Panc1 (cell line): ENCODE results near the gene PKD1L1. TPM values are rescaled to one million over a fixed set of nuclear protein-coding genes. Genes with fewer than 3 reads are reported as not detected.
A peak's percentile ranks its signal among the peaks of the same experiment; 100 is the strongest.

Experiments used
- ATAC-seq: fragments of 200-7000 bp; cut with Tn5 transposase; 2 replicates; pipeline ENCODE4 v1.9.1; 2020; ENCODE audit warnings: mild to moderate bottlenecking, moderate library complexity
- BruUV-seq: library from RNA; stranded (reverse); fragments of 400-500 nt; replicated peaks from 2 replicates; lab custom pipeline; 2021; lab: Mats Ljungman, UMichigan
- CTCF ChIA-PET: fragments of 300-600 bp; sonication (Branson Sonifier 250); formaldehyde crosslinking; loops from one replicate; lab custom pipeline; 2022; ENCODE audit warnings: antibody characterized with exemption; lab: Charles Lee
- POLR2A ChIA-PET: fragments of 300-600 bp; sonication (Branson Sonifier 250); formaldehyde crosslinking; loops from one replicate; lab custom pipeline; 2022; ENCODE audit warnings: antibody characterized with exemption; lab: Charles Lee
- DNase-seq: peaks from one replicate; pipeline ENCODE4 v3.0.0-alpha.2; 2010; ENCODE audit warnings: low read depth, low spot score
- H3K27ac ChIP-seq: 2 replicates; pipeline ENCODE4 v1.5.1; 2011; ENCODE audit warnings: mild to moderate bottlenecking, low read length, inconsistent platforms
- H3K27me3 ChIP-seq: fragments of 200-500 bp; sonication (Bioruptor generic); 2 replicates; pipeline ENCODE4 v1.6.0; 2014; ENCODE audit warnings: low read length, inconsistent platforms; ENCODE audit not compliant: control insufficient read depth, insufficient read depth
- H3K36me3 ChIP-seq: fragments of 200-500 bp; sonication (Bioruptor generic); 2 replicates; pipeline ENCODE4 v1.5.1; 2014; ENCODE audit warnings: inconsistent platforms, mild to moderate bottlenecking, low read length, moderate library complexity; ENCODE audit not compliant: control insufficient read depth, insufficient read depth
- H3K4me1 ChIP-seq: 2 replicates; pipeline ENCODE4 v1.5.1; 2011; ENCODE audit warnings: inconsistent platforms, mild to moderate bottlenecking, low read length, moderate library complexity; ENCODE audit not compliant: control insufficient read depth, insufficient read depth
- H3K4me3 ChIP-seq, 2 experiments: 2 replicates each; pipeline ENCODE4 v1.5.1; 2011 to 2012; ENCODE audit warnings: low read depth in 2 of 2, low read length in 2 of 2, mild to moderate bottlenecking in 2 of 2, inconsistent platforms in 1 of 2, moderate library complexity in 1 of 2
- H3K9me3 ChIP-seq: fragments of 200-500 bp; sonication (Bioruptor generic); 2 replicates; pipeline ENCODE4 v1.5.1; 2014; ENCODE audit warnings: low read depth, mild to moderate bottlenecking, inconsistent platforms, low read length, moderate library complexity; ENCODE audit not compliant: control insufficient read depth, insufficient read depth
- POLR2AphosphoS5 ChIP-seq: IDR thresholded peaks from 2 replicates; pipeline ENCODE4 v1.6.1; 2012; ENCODE audit warnings: mild to moderate bottlenecking, low read depth, low read length, moderate library complexity
- REST ChIP-seq, 2 experiments: IDR thresholded peaks; 2 replicates each; pipeline ENCODE4 v1.6.1; 2011 to 2012; ENCODE audit warnings: low read depth in 2 of 2, control low read depth in 1 of 2, low read length in 1 of 2, mild to moderate bottlenecking in 1 of 2, moderate library complexity in 1 of 2; ENCODE audit not compliant: insufficient read depth in 1 of 2
- SIN3A ChIP-seq: IDR thresholded peaks from 2 replicates; pipeline ENCODE4 v1.6.1; 2012; ENCODE audit warnings: low read depth, mild to moderate bottlenecking, low read length, moderate library complexity, borderline replicate concordance; ENCODE audit not compliant: insufficient read depth
- TCF7L2 ChIP-seq: IDR thresholded peaks from 2 replicates; pipeline ENCODE4 v1.6.1; 2011; ENCODE audit warnings: mild to moderate bottlenecking, low read depth, low read length, inconsistent platforms
- in situ Hi-C: cut with HindIII; loops from 2 replicates; pipeline ENCODE4 v1.10.0; 2016; ENCODE audit warnings: low sequenced_read_pairs, low pct_unique_long_range_greater_than_20kb
- intact Hi-C: fragments of 100-400 bp; cut with micrococcal nuclease; formaldehyde crosslinking; loops from one replicate; pipeline ENCODE4 v1.10.0; 2022; ENCODE audit not compliant: unreplicated experiment
- total RNA-seq: library from RNA; stranded (reverse); gene quantifications from one replicate; pipeline ENCODE4 v1.2.1, GENCODE V29; 2021; ENCODE audit not compliant: unreplicated experiment
- TF ChIP-seq, protein P1 (sequence below): fragments of 450-650 bp; IDR thresholded peaks from 2 replicates; pipeline ENCODE4 v1.5.1; 2017; ENCODE audit warnings: mild to moderate bottlenecking

The PKD1L1 gene
- total RNA-seq, 1 experiment from 2014 or later, result 2.2 TPM

- no peak for DNase-seq
- Histone ChIP-seq H3K9me3 (peaks cover 25% of the 10 kb centered on the region; the same call in 1 of the 2 replicates), H3K27me3 (no peaks in the 10 kb centered on the region), H3K4me1 (peaks cover 33% of the 10 kb centered on the region), H3K27ac (peak overlapping the region; percentile 100), H3K36me3 (no peaks in the 10 kb centered on the region), H3K4me3 (no peak overlapping the region)
- CTCF ChIA-PET, result no interaction called here
- POLR2A ChIA-PET, result no interaction called here
- BruUV-seq, result no TSS peak
- TF ChIP-seq, protein P1, sequence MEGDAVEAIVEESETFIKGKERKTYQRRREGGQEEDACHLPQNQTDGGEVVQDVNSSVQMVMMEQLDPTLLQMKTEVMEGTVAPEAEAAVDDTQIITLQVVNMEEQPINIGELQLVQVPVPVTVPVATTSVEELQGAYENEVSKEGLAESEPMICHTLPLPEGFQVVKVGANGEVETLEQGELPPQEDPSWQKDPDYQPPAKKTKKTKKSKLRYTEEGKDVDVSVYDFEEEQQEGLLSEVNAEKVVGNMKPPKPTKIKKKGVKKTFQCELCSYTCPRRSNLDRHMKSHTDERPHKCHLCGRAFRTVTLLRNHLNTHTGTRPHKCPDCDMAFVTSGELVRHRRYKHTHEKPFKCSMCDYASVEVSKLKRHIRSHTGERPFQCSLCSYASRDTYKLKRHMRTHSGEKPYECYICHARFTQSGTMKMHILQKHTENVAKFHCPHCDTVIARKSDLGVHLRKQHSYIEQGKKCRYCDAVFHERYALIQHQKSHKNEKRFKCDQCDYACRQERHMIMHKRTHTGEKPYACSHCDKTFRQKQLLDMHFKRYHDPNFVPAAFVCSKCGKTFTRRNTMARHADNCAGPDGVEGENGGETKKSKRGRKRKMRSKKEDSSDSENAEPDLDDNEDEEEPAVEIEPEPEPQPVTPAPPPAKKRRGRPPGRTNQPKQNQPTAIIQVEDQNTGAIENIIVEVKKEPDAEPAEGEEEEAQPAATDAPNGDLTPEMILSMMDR, result no peak
- TF ChIP-seq POLR2AphosphoS5 (no peak), TCF7L2 (no peak), SIN3A (no peak), REST (IDR thresholded peaks at IDR 0.05; ENCODE audit: insufficient read depth in 1 of 2, low read depth in 2 of 2, low read length in 1 of 2) (no peak)
- in situ Hi-C loops (no loop called here), intact Hi-C loops (loop anchor here (10.0 kb wide), 1 partner anchor 146 kb away; no protein-coding TSS in a partner anchor)
- no peak for ATAC-seq
Measured at GRCh38 chr7:47780555-47780954, 167.7 kb downstream of the PKD1L1 start.

DNA sequence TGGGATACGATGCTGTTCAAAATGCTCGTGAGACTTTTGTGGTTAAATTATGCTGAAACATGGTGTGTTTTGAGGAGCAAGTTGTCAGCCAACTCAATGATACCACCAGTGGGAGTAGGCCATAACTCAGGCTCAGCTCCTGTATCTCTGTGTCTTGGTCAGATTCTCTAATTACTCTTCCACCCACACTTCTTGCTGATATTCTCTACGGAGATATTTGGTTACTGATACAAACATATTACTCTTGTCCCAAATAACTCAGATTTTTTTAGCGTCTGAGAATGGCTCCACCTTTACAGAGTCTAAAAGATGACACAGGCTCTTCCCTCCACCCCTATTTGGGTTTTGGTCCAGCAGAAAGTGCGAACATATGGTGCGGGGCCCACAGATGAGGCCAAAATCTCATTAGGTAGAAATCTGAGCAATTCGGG, 168.9 kb downstream of the PKD1L1 start:
- Histone ChIP-seq H3K27ac (peak overlapping the region; percentile 100), H3K27me3 (no peaks in the 10 kb centered on the region), H3K36me3 (no peaks in the 10 kb centered on the region), H3K4me3 (no peak overlapping the region), H3K9me3 (peaks cover 25% of the 10 kb centered on the region; the same call in 1 of the 2 replicates), H3K4me1 (peaks cover 31% of the 10 kb centered on the region)
- ATAC-seq (no peak), DNase-seq (no peak)
- ChIA-PET CTCF (no interaction called here), POLR2A (no interaction called here)
- intact Hi-C loops (loop anchor here (5.0 kb wide), 1 partner anchor 38 kb away; no protein-coding TSS in a partner anchor), in situ Hi-C loops (no loop called here)
- TF ChIP-seq POLR2AphosphoS5 (no peak), REST (IDR thresholded peaks at IDR 0.05; ENCODE audit: insufficient read depth in 1 of 2, low read depth in 2 of 2, low read length in 1 of 2) (no peak), TCF7L2 (no peak), SIN3A (no peak)
- TF ChIP-seq, protein P1, result no peak
- no TSS peak for BruUV-seq
